Neural cell (in vitro differentiated cells): ENCODE measurements around the gene STIM1. TPM values are rescaled to one million over a fixed set of nuclear protein-coding genes. Genes with fewer than 3 reads are reported as not detected.

Experiments used
- H2AFZ ChIP-seq: fragments of 200-600, 300-800 bp; sonication (generic), shearing (Covaris generic); 2 replicates; pipeline ENCODE4 v1.6.0; 2014; ENCODE audit warnings: low read depth, mild to moderate bottlenecking, antibody characterized with exemption, low read length, moderate library complexity
- H3F3A ChIP-seq: fragments of 200-600 bp; shearing (Covaris generic); 2 replicates; pipeline ENCODE4 v1.6.1; 2016; ENCODE audit warnings: mild to moderate bottlenecking, moderate library complexity, mixed read lengths, antibody characterized with exemption, low read length; ENCODE audit not compliant: insufficient read depth, poor library complexity, severe bottlenecking
- H3K27ac ChIP-seq: fragments of 200-600, 300-800 bp; sonication (generic), shearing (Covaris generic); 2 replicates; pipeline ENCODE4 v1.5.1; 2014; ENCODE audit warnings: mild to moderate bottlenecking, low read length, moderate library complexity
- H3K27me3 ChIP-seq: fragments of 300-800, 200-600 bp; sonication (generic), shearing (Covaris generic); 2 replicates; pipeline ENCODE4 v1.6.0; 2014; ENCODE audit warnings: mild to moderate bottlenecking, low read depth, low read length, moderate library complexity; ENCODE audit not compliant: insufficient read depth
- H3K36me3 ChIP-seq: fragments of 300-800, 200-600 bp; sonication (generic), shearing (Covaris generic); 2 replicates; pipeline ENCODE4 v1.5.1; 2014; ENCODE audit warnings: mild to moderate bottlenecking, antibody characterized with exemption, low read length, moderate library complexity; ENCODE audit not compliant: insufficient read depth
- H3K4me2 ChIP-seq: fragments of 300-800, 200-600 bp; sonication (generic), shearing (Covaris generic); 2 replicates; pipeline ENCODE4 v1.6.0; 2014; ENCODE audit warnings: mild to moderate bottlenecking, low read length
- H3K4me3 ChIP-seq: fragments of 300-800, 200-600 bp; sonication (generic), shearing (Covaris generic); 2 replicates; pipeline ENCODE4 v1.5.1; 2014; ENCODE audit warnings: mild to moderate bottlenecking, low read length, moderate library complexity
- H3K79me2 ChIP-seq: fragments of 200-600 bp; shearing (Covaris generic); replicated peaks from 2 replicates; pipeline ENCODE4 v1.6.0; 2014; ENCODE audit warnings: mild to moderate bottlenecking, low read length, moderate library complexity; ENCODE audit not compliant: insufficient read depth
- H3K9ac ChIP-seq: fragments of 300-800, 200-600 bp; sonication (generic), shearing (Covaris generic); 2 replicates; pipeline ENCODE4 v1.6.1; 2016; ENCODE audit warnings: mild to moderate bottlenecking, low read length, mixed read lengths
- H3K9me2 ChIP-seq: fragments of 200-600 bp; shearing (Covaris generic); 2 replicates; pipeline ENCODE4 v1.6.1; 2016; ENCODE audit warnings: mild to moderate bottlenecking, low read length, mixed read lengths; ENCODE audit not compliant: insufficient read depth
- H3K9me3 ChIP-seq: fragments of 200-600, 300-800 bp; sonication (generic), shearing (Covaris generic); 2 replicates; pipeline ENCODE4 v1.6.1; 2016; ENCODE audit warnings: mild to moderate bottlenecking, mixed run types, low read length, moderate library complexity, mixed read lengths
- H4K20me1 ChIP-seq: fragments of 200-600 bp; shearing (Covaris generic); 2 replicates; pipeline ENCODE4 v1.6.1; 2016; ENCODE audit warnings: mild to moderate bottlenecking, mixed run types; ENCODE audit not compliant: insufficient read depth
- CTCF ChIP-seq: fragments of 450-650 bp; IDR thresholded peaks from 2 replicates; pipeline ENCODE4 v1.5.1; 2014; ENCODE audit warnings: antibody characterized with exemption, mild to moderate bottlenecking, moderate library complexity; ENCODE audit not compliant: poor library complexity, severe bottlenecking
- EP300 ChIP-seq: fragments of 450-650 bp; conservative IDR thresholded peaks from 2 replicates; pipeline ENCODE4 v1.6.1; 2014; ENCODE audit warnings: antibody characterized with exemption, mild to moderate bottlenecking, moderate library complexity; ENCODE audit not compliant: poor library complexity, severe bottlenecking
- EZH2 ChIP-seq: fragments of 200-600, 300-800 bp; shearing (Covaris generic), sonication (generic); IDR thresholded peaks from 2 replicates; pipeline ENCODE4 v1.6.1; 2014; ENCODE audit warnings: antibody characterized with exemption, low read length, borderline replicate concordance, mild to moderate bottlenecking; ENCODE audit not compliant: insufficient read depth, poor library complexity, severe bottlenecking
- MXI1 ChIP-seq: fragments of 450-650 bp; conservative IDR thresholded peaks from 2 replicates; pipeline ENCODE4 v1.6.1; 2014; ENCODE audit warnings: antibody characterized with exemption, mild to moderate bottlenecking; ENCODE audit not compliant: poor library complexity, severe bottlenecking
- POLR2AphosphoS5 ChIP-seq: IDR thresholded peaks from 2 replicates; pipeline ENCODE4 v1.6.1; 2012
- RAD21 ChIP-seq: fragments of 450-650 bp; conservative IDR thresholded peaks from 2 replicates; pipeline ENCODE4 v1.6.1; 2014; ENCODE audit warnings: antibody characterized with exemption, mild to moderate bottlenecking, moderate library complexity
- SMC3 ChIP-seq: fragments of 450-650 bp; conservative IDR thresholded peaks from 2 replicates; pipeline ENCODE4 v1.6.1; 2014; ENCODE audit warnings: antibody characterized with exemption, mild to moderate bottlenecking, moderate library complexity; ENCODE audit not compliant: poor library complexity
- TAF1 ChIP-seq: IDR thresholded peaks from 2 replicates; pipeline ENCODE4 v1.6.1; 2012; ENCODE audit warnings: low read depth
- polyA plus RNA-seq: library from polyadenylated mRNA; depleted of rRNA; stranded (reverse); fragments of >200 nt; gene quantifications from 2 replicates; pipeline ENCODE4 v1.2.3, GENCODE V29; 2014
- TF ChIP-seq, protein P1 (sequence below): IDR thresholded peaks from 2 replicates; pipeline ENCODE4 v1.6.1; 2012; ENCODE audit warnings: borderline replicate concordance

Gene STIM1
- polyA plus RNA-seq, 1 donor from 2014 or later, result 14.5 TPM

DNA sequence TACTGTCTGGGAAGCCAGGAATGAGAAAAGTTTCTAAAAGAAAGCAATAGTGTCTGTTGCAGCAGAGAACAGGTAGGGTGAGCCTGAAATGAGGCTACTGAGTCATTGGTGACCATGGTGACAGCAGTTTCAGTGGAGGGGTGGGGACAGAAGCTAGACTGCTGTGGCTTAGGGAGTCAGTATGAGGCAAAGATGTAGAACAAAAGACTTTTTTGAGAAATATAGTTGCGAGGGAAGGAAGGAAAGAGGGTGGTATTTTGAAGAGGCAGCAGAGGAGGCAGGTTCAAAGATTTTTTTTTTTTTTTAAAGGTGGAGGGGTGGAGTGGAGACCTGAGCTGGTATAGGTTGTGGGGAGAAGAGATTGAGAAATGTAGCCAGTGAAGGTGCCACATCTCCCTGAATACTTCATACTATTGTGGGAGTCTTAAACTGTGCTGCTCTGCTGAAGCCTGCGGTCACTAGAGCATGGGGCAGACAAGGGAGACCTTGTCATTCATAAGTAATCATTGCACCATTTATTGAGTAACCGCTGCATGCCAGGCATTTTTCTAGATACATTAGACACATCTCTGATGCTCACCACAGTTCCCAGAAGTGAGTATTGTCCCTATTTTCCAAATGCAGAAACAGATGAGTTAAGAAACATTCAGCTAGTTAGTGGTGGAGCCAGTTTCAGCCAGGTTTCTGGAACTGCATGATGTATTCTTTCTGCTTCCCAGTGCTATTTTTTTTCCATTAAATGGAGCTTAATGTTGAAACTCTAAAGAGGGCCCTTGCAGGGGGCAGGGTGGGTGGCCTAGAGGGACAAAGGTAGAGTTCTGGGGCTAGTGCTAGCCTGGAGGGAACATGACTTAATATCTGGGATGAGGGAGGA is 49.9 kb downstream of the STIM1 start:
- no peaks in the 10 kb centered on the region for H3F3A ChIP-seq
- H3K27ac ChIP-seq, result no peak overlapping the region
- no peaks in the 10 kb centered on the region for H3K27me3 ChIP-seq
- no peak overlapping the region for H2AFZ ChIP-seq
- H3K9me3 ChIP-seq, result no peaks in the 10 kb centered on the region
- H3K79me2 ChIP-seq, result no peaks in the 10 kb centered on the region
- H3K4me2 ChIP-seq, result no peak overlapping the region
- H4K20me1 ChIP-seq, result no peaks in the 10 kb centered on the region
- H3K4me3 ChIP-seq, result no peak overlapping the region
- H3K9ac ChIP-seq, result no peak overlapping the region
- H3K9me2 ChIP-seq, result no peaks in the 10 kb centered on the region
- H3K36me3 ChIP-seq, result no peaks in the 10 kb centered on the region
- no peak for TF ChIP-seq TAF1
- TF ChIP-seq SMC3, result no peak
- TF ChIP-seq RAD21, result no peak
- no peak for TF ChIP-seq CTCF
- no peak for TF ChIP-seq POLR2AphosphoS5
- no peak for TF ChIP-seq EZH2
- no peak for TF ChIP-seq MXI1
- TF ChIP-seq, protein P1, sequence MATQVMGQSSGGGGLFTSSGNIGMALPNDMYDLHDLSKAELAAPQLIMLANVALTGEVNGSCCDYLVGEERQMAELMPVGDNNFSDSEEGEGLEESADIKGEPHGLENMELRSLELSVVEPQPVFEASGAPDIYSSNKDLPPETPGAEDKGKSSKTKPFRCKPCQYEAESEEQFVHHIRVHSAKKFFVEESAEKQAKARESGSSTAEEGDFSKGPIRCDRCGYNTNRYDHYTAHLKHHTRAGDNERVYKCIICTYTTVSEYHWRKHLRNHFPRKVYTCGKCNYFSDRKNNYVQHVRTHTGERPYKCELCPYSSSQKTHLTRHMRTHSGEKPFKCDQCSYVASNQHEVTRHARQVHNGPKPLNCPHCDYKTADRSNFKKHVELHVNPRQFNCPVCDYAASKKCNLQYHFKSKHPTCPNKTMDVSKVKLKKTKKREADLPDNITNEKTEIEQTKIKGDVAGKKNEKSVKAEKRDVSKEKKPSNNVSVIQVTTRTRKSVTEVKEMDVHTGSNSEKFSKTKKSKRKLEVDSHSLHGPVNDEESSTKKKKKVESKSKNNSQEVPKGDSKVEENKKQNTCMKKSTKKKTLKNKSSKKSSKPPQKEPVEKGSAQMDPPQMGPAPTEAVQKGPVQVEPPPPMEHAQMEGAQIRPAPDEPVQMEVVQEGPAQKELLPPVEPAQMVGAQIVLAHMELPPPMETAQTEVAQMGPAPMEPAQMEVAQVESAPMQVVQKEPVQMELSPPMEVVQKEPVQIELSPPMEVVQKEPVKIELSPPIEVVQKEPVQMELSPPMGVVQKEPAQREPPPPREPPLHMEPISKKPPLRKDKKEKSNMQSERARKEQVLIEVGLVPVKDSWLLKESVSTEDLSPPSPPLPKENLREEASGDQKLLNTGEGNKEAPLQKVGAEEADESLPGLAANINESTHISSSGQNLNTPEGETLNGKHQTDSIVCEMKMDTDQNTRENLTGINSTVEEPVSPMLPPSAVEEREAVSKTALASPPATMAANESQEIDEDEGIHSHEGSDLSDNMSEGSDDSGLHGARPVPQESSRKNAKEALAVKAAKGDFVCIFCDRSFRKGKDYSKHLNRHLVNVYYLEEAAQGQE, result no peak
- no peak for TF ChIP-seq EP300

DNA sequence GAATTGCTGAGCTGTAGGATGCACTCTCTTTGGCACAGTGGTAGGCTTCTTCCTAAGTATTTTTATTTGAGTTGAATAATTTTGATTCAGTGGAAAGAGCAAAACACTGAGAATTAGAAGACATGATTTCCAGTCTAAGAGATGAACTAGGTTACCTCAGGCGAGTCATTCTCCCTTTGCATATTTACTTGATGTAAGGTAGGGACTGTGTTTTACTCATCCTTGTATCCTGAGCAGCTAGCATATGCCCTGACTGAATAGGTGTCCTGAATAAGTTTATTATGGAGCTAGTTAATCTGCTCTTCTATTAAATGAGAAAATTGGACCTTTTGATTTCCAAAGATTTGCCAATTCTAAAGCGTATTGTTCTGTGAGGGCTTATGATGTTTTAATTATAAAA is 50.7 kb downstream of the STIM1 start:
- H3F3A ChIP-seq, result no peaks in the 10 kb centered on the region
- no peaks in the 10 kb centered on the region for H3K36me3 ChIP-seq
- TF ChIP-seq SMC3, result no peak
- H3K4me3 ChIP-seq, result no peak overlapping the region
- no peak overlapping the region for H3K27ac ChIP-seq
- no peaks in the 10 kb centered on the region for H3K9me2 ChIP-seq
- H4K20me1 ChIP-seq, result no peaks in the 10 kb centered on the region
- H3K9ac ChIP-seq, result no peak overlapping the region
- no peak overlapping the region for H3K4me2 ChIP-seq
- no peak overlapping the region for H2AFZ ChIP-seq
- H3K9me3 ChIP-seq, result no peaks in the 10 kb centered on the region
- H3K79me2 ChIP-seq, result no peaks in the 10 kb centered on the region
- no peaks in the 10 kb centered on the region for H3K27me3 ChIP-seq
